GM18502 (cell line): Measurements from ENCODE around the gene TM4SF1.
"Not testable (repeated sequence)": the region's sequence is repeated elsewhere in the genome, so short reads cannot be mapped to it uniquely, and the experiment has no call there.

Source experiments
- ATAC-seq: cut with Tn5 transposase; IDR thresholded peaks from one replicate; pipeline ENCODE4 v1.9.1; 2021; ENCODE audit warnings: mild to moderate bottlenecking; ENCODE audit not compliant: unreplicated experiment, poor library complexity

TM4SF1 gene

GRCh38 chr3:149353581-149354184, 23.8 kb downstream of the TM4SF1 start:
- ATAC-seq = no peak

- ATAC-seq = peak; percentile 98
These were observed 24.9 kb downstream of the TM4SF1 start for GRCh38 chr3:149352556-149352955.

GRCh38 chr3:149343951-149344350, 33.5 kb downstream of the TM4SF1 start:
- ATAC-seq = no peak

GRCh38 chr3:149342413-149343380, 34.8 kb downstream of the TM4SF1 start:
- ATAC-seq = no peak

GRCh38 chr3:149340310-149340933, 37.0 kb downstream of the TM4SF1 start:
- no peak for ATAC-seq

- no peak for ATAC-seq
These were observed 37.5 kb downstream of the TM4SF1 start for GRCh38 chr3:149339931-149340309.

DNA sequence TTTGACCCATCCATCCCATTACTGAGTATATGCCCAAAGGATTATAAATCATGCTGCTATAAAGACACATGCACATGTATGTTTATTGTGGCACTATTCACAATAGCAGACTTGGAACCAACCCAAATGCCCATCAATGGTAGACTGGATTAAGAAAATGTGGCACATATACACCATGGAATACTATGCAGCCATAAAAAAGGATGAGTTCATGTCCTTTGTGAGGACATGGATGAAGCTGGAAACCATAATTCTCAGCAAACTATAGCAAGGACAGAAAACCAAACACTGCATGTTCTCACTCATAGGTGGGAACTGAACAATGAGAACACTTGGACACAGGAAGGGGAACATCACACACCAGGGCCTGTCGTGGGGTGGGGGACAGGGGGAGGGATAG, 40.0 kb downstream of the TM4SF1 start:
- ATAC-seq = not testable (repeated sequence)

GRCh38 chr3:149336925-149337324, 40.5 kb downstream of the TM4SF1 start:
- no peak for ATAC-seq

DNA sequence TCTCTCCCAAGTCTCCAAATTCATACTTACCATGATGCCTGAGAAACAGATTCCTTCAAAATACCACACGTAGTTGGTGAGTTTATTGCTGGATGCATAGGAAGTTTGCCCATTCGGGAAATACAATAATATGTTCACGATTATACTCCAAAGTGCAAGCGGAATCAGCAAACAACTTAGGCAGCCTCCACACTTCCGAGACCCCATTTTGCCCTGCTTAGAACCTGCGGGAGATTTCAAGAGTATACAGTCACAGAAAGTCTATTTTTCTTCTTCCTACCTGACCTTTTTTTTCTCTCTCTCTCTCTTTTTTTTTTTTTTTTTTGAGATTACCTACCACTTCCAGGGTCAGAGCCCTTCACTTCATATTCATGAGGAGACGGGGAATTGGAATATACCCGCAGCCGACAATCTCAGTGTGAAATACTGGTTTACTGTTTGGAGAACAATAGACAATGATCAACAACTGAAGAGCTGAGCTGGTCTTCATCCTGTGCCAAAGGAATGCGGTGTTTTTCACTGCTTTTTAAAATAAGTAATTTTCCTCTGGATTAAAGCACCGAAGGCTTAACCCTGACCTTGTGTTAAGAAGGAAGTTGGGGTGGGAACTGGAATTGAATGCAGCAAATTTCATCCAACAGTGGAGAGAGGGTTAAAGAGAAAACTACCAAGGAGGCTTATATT, 44.1 kb downstream of the TM4SF1 start, which contains the start of gene TM4SF18:
TM4SF18 (minus strand) TSS at position 461 of the 684 bp plus-strand sequence; CDS start at position 207, 254 bp downstream.
- ATAC-seq = no peak

- ATAC-seq = no peak
These were observed 44.7 kb downstream of the TM4SF1 start for GRCh38 chr3:149332771-149333170.

DNA sequence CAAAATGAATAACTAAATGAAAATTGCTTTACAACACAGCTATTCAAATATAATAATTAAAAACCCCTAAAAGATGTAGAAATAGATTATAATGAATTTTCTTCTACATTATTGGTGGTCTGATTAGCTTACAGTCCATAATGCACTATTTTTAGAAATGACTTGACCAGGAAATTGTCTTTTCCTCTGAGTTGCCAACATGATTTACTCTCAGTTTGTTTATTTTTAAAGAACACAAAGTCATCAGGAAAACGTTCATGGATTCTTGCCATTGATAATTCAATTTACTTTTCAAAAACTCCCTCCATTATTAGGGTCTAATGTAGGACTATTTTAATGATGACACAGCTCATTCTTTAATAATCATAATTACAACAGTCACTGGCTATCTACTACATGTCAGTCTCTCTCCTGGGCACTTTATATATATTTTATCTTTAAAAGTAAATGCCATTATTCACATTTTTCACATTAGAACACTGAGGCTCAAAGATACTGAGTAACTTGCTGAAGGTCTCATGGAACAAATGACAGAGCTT, 45.2 kb downstream of the TM4SF1 start:
- no peak for ATAC-seq

DNA sequence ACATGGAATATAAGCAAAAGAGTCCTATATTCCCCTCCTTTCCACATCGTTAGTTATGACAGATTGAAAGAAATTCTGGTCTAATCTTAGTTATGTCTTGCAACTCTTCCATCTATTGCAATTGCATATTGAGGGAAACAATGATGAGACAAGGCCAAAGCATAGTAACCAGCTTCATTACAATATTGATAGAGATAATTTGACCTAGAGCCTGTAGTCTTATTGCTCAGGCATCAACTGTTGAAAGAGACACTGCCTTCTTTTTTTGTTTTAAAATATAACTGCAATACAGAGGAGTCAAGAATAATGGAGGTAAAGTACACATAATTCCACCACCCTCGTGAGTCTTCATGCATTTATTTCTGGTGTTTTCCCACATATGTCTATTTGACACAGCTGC, 46.1 kb downstream of the TM4SF1 start:
- ATAC-seq = no peak

- no peak for ATAC-seq
These were observed 46.7 kb downstream of the TM4SF1 start for GRCh38 chr3:149330609-149331331.

DNA sequence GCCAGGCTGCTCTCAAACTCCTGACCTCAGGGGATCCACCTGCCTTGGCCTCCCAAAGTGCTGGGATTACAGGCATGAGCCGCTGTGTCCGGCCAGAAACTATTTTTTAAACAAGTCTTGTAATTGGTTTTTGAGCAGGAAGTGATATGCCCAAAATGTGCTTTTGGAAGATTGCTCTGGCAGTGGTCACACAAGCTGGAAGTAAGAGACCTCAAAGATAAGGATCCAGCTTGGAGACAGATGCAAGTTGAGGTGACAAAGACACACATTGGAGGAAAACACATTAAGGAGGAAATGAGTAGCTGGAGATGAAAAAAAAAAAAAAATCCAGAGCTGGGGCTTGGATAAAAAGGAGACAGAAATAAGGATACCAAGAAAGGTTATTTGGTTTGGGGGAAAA, 50.3 kb downstream of the TM4SF1 start:
- ATAC-seq = no peak

- ATAC-seq = no peak
These were observed 51.9 kb downstream of the TM4SF1 start for GRCh38 chr3:149325581-149325980.

- ATAC-seq = no peak
These were observed 53.1 kb downstream of the TM4SF1 start for GRCh38 chr3:149324332-149324731.

DNA sequence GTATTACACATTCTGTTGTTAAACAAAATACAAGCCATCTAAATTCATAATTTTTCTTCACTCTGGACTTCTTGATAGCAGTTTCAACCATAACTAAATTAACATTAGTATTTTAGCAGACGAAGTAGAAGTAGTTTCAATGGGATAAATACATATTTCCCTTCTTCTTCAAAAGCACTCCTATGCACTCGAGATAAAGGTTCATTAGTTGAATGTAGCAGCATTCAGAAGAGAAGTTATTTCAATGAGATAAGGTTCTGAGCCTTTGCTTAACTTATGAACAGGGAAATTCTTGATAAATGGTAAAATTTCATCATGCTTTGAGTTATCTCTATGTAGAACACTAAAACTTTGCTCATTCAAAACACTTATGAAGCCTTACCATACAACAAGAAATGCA, 55.8 kb downstream of the TM4SF1 start:
- no peak for ATAC-seq

DNA sequence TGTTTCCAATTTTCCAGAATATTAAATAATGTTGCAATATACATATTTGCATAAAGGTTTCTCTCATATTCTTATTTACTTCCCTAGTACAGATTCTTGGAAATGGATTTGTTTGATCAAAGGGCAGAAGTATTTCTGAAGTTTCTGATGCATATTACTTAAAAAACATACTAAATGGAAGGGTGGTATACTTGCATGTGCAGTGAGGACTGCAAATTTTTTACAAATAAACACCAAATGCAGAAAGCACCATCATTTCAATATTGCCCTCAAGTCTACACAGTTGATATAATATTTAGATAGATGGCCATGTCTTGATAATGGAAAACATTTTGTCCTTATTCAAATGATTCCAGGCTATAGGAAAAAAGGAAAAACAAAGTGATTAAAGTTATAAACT, 56.3 kb downstream of the TM4SF1 start:
- no peak for ATAC-seq

DNA sequence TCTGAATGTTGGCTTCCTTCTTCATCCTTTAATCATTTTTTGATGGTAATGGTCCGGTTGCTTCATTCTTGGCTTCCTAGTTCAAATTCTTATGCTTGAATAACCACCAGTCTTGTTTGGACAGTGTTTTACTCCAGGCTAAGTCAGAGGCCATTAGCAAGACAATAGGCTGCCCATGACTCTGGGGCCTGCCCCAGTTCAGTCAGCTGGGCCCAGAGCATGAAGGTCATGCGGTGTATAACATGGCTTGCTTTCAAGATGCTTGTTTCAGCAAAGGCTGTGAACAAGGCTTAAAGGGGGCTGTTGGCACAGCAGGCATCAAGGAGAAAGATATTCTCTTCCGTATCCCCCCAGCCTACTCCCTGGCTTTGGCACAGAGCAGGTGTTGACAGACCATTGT, 57.7 kb downstream of the TM4SF1 start:
- no peak for ATAC-seq
